SK-N-SH treated with all-trans-retinoic acid at 6 μM for 48 hours (cell line): ENCODE data around the gene FBXL16.

ENCODE experiments used
- CSDC2 ChIP-seq: fragments of 250-450 bp; sonication (Bioruptor Pico); IDR thresholded peaks from 2 replicates; pipeline ENCODE4 v1.5.0; 2020; ENCODE audit warnings: mild to moderate bottlenecking, moderate library complexity
- CSRNP3 ChIP-seq: fragments of 250-450 bp; sonication (Bioruptor Pico); IDR thresholded peaks from 2 replicates; pipeline ENCODE4 v1.5.1; 2021; ENCODE audit warnings: mild to moderate bottlenecking, moderate library complexity
- PATZ1 ChIP-seq: fragments of 250-450 bp; sonication (Bioruptor Pico); IDR thresholded peaks from 2 replicates; pipeline ENCODE4 v1.8.0; 2020; ENCODE audit warnings: mild to moderate bottlenecking, moderate library complexity, borderline replicate concordance
- ZFP30 ChIP-seq: fragments of 450-650 bp; formaldehyde crosslinking; IDR thresholded peaks from 2 replicates; pipeline ENCODE4 v1.5.0; 2022; ENCODE audit warnings: mild to moderate bottlenecking, moderate library complexity

GRCh38 chr16:722835-723633 is 17.4 kb upstream of the FBXL16 start:
- TF ChIP-seq CSDC2, result no peak
- no peak for TF ChIP-seq PATZ1
- no peak for TF ChIP-seq CSRNP3 (CRISPR knock-in tag)
- TF ChIP-seq ZFP30 (CRISPR knock-in tag), result no peak
